NCI-H1694 (cell line): Measurements from ENCODE around the gene MBD4.

Source experiments
- DNase-seq: peaks from one replicate; lab custom pipeline; 2025; lab: John Stamatoyannopoulos, UW

MBD4 gene

GRCh38 chr3:129463094-129463493 lies 23.3 kb upstream of the MBD4 start:
- no peak for DNase-seq

GRCh38 chr3:129462361-129462968 lies 22.7 kb upstream of the MBD4 start:
- DNase-seq, result no peak

GRCh38 chr3:129461461-129462146 lies 21.9 kb upstream of the MBD4 start:
- DNase-seq, result no peak

- DNase-seq, result no peak
Observed at GRCh38 chr3:129461022-129461421, 21.3 kb upstream of the MBD4 start.

GRCh38 chr3:129460572-129460971 lies 20.8 kb upstream of the MBD4 start:
- no peak for DNase-seq

- DNase-seq, result no peak
Observed at GRCh38 chr3:129460155-129460554, 20.4 kb upstream of the MBD4 start.

- DNase-seq, result no peak
Observed at GRCh38 chr3:129453732-129454131, 14.0 kb upstream of the MBD4 start.

GRCh38 chr3:129449279-129450115 lies 9.7 kb upstream of the MBD4 start:
- DNase-seq, result no peak

- no peak for DNase-seq
Observed at GRCh38 chr3:129448186-129448895, 8.6 kb upstream of the MBD4 start.

- no peak for DNase-seq
Observed at GRCh38 chr3:129446926-129447325, 7.2 kb upstream of the MBD4 start.

- peak; percentile 92 for DNase-seq
Observed at GRCh38 chr3:129445471-129445870, 5.7 kb upstream of the MBD4 start.

GRCh38 chr3:129442947-129443346 lies 3.2 kb upstream of the MBD4 start:
- no peak for DNase-seq

GRCh38 chr3:129442486-129442885 lies 2.7 kb upstream of the MBD4 start:
- DNase-seq, result no peak

GRCh38 chr3:129441782-129442181 lies 2.0 kb upstream of the MBD4 start:
- DNase-seq, result peak; percentile 53

- no peak for DNase-seq
Observed at GRCh38 chr3:129441215-129441614, 1.5 kb upstream of the MBD4 start.

- DNase-seq, result no peak
Observed at GRCh38 chr3:129440618-129441190, 956 bp upstream of the MBD4 start.

GRCh38 chr3:129439226-129439816 lies 427 bp downstream of the MBD4 start:
- no peak for DNase-seq

GRCh38 chr3:129435367-129435766 lies 4.4 kb downstream of the MBD4 start:
- no peak for DNase-seq

- DNase-seq, result no peak
Observed at GRCh38 chr3:129434140-129434539, 5.6 kb downstream of the MBD4 start.

- no peak for DNase-seq
Observed at GRCh38 chr3:129433565-129433964, 6.2 kb downstream of the MBD4 start.

GRCh38 chr3:129432671-129433070 lies 7.1 kb downstream of the MBD4 start:
- DNase-seq, result no peak

- no peak for DNase-seq
Observed at GRCh38 chr3:129432036-129432435, 7.7 kb downstream of the MBD4 start.
